Inflammatory macrophage (primary cell): ENCODE data around the gene IGFBP6.

Experiments used
- DNase-seq, 2 donors: peaks; one replicate each; pipeline ENCODE4 v3.0.0-alpha.2; 2020 to 2022

The IGFBP6 gene

DNA sequence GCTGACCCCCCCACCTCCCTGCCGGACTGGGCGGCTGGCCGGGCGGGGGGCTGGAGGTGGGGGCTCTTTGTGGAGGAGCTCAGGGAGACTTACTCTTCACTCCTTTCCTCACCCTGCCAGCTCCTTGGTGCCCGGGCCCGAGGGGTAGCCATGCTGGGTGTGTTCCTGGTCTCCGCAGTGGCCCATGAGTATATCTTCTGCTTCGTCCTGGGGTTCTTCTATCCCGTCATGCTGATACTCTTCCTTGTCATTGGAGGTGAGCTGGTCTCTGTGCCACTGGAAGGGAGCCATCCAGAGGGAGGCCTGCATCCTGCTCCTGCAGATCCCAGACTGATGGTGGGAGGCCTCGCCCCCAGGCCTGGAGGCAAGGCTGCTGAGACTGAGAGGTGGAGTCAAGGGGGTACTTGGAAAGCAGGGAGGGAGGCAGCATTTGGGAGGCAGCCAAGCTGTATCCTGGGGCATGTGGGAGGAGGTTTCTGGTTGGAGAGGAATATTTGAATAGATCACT is 25.5 kb downstream of the IGFBP6 start:
- no peak for DNase-seq

DNA sequence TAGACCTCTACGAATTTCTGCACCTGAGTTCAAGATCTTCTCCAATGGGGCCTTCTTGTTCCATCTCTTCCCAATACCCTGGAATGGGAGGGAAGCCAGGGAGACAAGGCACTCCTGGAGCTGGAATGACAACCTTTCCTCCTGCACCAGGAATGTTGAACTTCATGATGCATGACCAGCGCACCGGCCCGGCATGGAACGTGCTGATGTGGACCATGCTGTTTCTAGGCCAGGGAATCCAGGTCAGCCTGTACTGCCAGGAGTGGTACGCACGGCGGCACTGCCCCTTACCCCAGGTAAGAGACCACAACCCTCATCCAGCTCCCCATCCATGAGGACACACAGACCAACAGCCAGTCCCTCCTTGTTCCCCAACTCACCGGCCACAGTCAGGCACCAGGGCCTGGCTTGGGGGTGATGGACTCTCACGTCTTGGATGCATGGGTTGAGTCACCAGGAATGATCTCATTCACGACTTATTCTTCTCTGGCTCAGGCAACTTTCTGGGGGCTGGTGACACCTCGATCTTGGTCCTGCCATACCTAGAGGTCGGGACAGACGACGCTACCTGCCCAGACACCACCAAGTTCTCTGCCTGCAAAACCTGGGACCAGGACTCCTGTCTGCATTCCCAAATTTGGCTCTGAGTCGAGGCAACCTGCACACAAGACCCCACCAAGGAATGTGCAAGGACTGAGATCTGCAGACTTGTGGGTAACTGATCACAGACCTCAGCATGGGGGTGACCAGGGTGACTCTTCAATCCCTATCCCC is 26.3 kb downstream of the IGFBP6 start:
- DNase-seq, result no peak

DNA sequence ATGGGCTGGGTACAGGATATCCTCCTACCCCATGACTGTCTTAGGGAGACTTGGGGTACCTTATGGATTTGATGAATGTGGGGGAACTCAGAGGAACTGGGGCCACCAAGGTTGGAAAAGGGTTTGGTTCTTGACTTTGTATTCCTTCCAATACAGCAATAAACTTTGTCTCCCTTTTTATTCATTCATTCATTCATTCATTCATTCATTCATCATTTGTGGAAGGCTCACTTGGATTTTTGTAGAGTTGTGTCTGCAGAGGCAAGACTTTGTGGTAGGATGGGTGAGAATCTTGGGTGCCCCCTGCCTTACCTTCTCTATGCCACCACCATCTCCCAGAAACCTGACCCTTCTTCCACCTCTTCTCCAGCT is 26.9 kb downstream of the IGFBP6 start:
- DNase-seq, result no peak

DNA sequence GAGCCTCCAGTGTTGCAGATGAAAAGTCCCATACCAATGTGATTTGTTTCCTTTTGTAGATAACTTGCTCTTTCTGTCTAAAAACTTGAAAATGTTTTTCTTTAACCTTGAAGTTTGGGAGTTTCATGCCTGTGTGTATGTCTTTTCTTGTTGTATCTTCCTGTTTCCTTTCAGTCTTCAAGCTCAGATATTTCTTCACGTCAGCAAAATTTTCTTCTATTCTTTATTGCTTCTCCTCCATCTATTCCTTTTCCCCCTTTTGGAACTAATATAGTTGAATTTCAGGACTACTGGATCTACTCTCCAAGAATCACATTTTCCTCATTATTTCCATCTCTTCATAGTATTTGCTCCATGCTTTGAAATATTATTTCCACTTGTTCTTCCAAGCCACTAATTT is 29.7 kb downstream of the IGFBP6 start:
- no peak for DNase-seq

DNA sequence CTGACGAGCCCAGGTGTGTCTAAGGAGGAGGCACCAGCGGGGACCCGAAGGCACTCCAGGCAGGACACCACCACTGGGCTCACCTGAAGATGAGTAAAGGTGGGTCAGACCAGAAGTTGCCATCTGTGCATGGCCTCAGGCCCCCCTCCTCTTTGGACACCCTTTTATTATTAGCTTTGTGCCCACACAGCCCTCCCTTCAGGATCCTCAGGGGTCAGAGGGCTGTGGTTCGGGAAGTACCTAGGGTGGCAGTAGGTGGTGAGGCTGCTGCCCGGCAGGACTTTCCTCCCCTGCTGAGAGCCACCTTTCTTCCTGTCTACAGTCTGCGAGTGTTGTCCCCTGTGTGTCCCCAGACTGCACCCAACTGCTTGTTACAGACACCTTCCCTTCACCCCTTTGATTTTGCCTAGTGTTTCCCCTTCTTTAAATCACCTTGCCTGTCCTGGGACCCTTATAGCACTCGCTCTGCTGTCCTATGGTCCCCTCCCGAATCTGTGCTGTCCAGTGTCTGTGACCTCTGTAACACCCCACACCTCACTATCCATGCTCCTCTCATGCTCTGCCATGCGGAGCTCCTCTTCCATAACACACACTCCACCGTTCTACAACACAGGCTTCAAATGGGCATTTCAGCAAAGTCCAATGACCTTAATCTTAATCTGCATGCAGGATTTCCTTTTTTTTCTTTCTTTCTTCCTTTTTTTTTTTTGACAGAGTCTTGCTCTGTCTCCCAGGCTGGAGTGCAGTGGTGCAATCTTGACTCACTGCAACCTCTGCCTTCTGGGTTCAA is 31.5 kb downstream of the IGFBP6 start:
- DNase-seq, result peak; percentile 6 to 49

DNA sequence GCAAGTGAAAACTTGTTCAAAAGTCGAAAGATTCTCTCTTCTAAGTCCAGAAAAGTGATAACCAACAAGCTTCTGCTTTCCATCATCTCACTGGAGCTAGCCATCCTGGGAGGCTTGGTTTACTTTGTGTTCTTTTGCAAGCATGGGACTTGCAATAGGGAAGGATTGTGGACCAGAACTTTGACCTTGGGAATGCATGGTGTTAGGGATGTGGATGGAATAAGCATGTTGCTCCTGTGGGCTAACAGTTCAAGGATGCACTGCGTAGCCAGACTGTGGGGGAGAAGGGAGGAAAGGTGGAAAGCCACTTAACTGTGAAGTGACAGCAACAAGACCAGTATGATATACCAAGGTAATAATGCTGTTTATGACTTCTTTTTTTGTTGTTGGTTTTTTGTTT is 34.4 kb downstream of the IGFBP6 start:
- DNase-seq, result no peak

DNA sequence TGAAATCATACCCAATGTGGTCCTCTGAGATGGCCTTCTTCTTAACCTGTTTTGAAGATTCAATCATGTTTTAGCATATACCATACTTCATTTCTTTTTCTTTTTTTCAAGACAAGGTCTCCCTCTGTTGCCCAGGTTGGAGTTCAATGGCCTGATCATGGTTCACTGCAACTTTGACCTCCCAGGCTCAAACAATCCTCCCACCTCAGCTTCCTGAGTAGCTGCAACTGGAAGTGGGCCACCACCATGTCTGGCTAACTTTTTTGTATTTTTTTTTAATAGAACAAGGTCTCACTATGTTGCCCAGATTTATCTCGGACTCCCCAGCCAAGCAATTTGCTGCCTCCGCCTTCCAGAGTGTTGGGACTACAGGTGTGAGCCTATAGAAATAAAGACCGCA is 36.3 kb downstream of the IGFBP6 start:
- no peak for DNase-seq

DNA sequence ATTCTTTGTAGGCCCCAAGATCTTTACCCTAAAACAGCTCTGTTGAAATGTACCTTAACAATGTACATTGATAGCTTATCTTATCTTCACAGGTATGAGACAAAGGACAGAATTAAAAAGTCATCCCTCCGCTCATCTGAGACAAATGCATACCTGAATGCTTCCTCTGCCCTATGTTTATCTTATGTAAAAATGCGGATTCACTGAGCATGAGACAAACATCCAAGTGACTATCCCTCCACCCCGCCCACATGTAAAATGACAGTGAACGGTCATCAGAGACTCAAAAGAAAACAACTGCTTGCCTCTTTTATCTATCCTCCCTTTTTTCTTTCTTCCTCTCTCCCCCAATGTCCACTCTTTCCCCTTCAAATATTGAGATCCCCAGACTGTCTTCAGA is 45.9 kb downstream of the IGFBP6 start:
- no peak for DNase-seq

DNA sequence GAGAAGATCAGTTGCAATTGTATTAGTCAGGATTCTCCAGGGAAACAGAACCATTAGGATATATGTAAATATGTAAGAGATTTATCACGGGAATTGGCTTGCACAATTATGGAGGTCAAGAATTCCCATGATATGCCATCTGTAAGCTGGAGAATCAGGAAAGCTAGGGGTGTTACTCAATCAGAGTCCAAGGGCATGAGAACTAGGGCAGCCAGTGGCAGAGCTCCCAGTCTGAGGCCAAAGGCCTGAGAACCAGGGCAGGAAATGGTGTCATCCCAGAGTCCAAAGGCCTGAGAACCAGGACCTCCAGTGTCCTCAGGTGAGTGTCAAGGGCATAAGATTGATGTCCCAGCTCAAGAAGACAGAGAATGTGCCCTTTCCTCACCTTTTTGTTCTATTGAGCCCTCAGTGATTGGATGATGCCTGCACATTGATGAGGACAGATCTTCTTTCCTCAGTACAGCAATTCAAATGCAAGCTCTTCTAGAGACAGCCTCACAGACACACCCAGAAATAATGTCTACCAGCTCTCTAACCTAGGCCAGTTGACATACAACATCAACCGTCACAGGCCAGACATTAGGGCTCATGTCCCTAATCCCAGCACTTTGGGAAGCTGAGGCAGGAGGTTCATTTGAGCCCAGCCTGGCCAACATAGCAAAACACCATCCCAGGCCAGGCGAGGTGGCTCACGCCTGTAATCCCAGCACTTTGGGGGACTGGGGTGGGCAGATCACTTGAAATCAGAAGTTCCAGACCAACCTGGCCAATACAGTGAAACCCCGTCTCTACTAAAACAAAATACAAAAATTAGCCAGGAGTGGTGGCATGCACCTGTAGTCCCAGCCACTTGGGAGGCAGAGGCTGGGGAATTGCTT is 48.2 kb downstream of the IGFBP6 start:
- DNase-seq, result no peak

DNA sequence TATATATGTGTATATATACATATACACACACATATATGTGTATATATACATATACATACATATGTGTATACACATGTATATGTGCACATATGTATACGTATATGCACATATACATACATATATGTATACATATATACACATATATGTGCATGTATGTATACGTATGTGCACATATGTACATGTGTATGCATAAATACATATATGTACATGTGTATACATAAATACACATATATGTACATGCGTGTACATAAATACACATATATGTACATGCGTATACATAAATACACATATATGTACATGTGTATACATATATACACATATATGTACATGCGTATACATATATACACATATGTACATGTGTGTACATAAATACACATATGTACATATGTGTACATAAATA is 49.7 kb downstream of the IGFBP6 start:
- DNase-seq, result no peak

DNA sequence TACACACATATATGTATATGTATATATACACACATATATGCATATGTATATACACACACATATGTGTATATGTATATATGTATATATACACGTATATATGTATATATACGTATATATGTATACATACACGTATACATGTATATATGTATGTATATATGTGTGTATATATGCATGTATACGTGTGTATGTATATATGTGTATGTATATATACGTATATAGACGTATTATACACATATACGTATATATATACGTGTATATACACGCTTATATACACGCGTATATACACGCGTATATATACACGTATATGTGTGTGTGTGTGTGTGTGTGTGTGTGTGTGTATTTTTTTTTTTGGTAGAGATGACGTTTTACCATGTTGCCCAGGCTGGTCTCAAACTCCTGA is 50.2 kb downstream of the IGFBP6 start:
- no peak for DNase-seq

DNA sequence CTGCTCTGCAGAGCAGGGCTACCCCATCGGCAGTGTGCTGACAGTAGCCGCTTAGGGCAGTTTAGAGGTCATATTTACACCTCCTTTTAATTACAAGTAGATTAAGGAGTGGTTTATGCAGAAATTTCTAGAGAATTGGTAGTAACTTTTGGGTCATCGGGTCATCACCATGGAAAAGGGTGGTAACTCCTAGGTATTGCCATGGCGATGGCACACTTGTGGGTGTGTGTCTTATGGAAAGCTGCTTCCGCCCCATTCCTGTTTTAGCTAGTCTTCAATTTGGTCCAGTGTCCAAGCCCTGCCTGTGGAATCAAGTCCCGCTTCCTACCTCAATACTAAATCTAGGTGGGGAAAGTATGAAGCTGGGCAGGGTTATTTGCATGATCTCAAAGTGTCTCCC is 53.6 kb downstream of the IGFBP6 start:
- DNase-seq, result no peak
